CD4-positive, alpha-beta T cell treated with Interleukin-17A for 1 hour (primary cell): ENCODE measurements around the gene SFT2D3.

Source experiments
- DNase-seq: peaks from one replicate; pipeline ENCODE4 v3.0.0-alpha.2; 2020

The SFT2D3 gene

DNA sequence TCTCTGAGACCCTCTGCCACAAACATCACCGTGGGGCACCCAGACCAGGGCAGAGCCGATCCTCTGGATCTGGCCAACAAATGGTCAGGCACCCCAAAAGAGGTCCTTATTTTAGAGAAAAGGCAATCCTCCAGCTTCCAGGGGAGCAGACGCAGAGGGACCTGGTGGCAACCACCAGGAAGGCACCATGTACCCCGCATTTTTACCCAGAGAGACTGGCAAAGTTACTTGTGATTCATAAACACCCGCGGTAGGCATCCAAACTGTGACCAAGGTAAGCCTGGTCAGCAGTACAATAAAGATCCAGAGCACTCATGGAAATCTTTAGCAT lies 36.4 kb upstream of the SFT2D3 start:
- DNase-seq = no peak

DNA sequence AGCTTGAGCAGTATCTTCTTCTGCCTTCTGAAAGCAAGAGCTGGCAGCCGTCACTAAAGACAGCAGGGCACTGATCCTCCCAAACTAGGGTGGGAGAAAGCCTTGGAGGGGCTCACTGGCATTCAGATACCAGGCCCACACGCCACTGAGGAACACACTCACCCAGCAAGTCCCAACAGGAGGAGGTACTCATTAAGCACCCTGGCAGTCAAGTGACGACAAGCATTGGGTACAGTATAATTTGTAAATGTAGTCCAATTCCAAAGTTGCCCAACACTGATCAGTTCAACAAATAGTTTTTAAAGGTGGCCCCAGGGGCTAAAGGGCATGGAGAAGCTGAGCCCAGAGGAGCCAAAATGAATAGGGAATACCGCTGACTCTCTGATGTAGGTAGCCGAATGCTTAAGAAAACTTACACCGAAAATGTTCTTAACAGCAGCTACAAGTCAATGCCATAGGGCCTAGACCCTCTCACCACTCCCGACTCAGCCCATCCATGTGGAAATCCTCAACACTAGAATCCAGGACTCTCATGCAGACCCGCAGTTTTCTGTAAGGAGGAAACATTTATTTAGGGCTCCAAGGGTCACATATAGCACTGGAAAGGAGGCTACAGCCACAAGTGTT lies 35.9 kb upstream of the SFT2D3 start:
- no peak for DNase-seq

DNA sequence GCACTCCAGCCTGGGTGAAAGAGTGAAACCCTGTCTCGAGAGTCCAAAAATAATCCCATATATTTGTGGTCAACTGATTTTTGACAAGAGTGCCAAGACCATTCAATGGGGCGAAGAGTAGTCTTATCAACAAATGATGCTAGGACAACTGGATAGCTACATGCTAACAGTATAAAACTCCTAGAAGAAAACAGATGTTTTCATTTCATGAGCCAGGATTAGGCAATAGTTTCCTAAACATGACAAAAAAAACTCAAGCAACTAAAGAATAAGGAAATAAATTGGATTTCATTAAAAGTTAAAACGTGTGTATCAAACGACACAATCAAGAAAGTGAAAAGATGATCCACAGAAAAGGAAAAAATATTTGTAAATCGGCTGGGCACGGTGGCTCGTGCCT lies 32.2 kb upstream of the SFT2D3 start:
- DNase-seq = no peak

DNA sequence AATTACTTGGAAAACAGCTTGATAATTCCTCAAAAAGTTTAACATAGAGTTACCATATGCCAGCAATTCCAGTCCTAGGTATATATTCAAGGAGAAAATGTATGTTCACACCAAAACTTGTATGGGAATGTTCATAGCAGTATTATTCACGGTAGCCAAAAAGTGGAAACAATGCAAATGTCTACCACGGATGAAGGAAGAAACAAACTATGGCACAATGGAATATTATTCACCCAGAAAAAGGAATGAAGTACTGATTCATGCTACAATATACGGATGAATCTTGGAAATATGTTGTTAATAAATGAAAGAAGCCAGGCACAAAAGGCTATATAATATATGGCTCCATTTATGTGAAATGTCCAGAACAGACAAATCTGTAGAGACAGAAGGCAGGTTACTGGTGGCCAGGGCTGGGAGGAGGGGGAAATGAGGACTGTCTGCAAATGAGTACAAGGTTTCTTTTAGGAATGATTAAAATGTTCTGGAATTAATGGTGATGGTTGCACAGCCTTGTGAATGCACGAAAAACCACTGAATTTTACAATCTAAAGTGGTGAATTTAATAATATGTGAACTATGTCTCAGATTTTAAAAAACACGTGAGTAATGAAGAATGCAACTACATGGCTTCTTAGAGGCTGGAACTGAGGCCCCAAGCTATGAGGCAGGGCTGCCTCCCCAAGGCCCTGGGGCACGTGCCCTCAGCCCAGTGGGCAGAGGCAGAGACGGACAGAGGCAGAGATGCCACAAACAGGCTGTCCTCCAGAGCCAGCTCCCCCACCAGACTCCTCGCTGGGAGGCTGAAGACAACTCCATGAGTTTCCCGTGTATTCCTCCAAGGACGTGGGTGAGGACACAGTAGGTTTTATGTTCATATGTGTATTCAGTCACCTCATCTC lies 31.0 kb upstream of the SFT2D3 start:
- DNase-seq = no peak

DNA sequence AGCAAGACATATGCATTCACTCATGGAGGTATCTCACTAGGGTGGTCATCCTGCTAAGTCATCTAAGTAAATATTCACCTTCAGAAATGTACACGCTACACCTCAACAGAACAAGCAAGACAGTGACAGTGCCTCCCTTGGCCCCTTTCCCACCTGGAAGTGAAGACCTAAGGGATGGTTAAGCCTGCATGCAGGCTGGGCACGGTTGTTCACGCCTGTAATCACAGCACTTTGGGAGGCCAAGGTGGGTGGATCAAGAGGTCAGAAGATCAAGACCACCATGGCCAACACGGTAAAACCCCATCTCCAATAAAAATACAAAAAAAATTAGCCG lies 30.4 kb upstream of the SFT2D3 start:
- DNase-seq = no peak

DNA sequence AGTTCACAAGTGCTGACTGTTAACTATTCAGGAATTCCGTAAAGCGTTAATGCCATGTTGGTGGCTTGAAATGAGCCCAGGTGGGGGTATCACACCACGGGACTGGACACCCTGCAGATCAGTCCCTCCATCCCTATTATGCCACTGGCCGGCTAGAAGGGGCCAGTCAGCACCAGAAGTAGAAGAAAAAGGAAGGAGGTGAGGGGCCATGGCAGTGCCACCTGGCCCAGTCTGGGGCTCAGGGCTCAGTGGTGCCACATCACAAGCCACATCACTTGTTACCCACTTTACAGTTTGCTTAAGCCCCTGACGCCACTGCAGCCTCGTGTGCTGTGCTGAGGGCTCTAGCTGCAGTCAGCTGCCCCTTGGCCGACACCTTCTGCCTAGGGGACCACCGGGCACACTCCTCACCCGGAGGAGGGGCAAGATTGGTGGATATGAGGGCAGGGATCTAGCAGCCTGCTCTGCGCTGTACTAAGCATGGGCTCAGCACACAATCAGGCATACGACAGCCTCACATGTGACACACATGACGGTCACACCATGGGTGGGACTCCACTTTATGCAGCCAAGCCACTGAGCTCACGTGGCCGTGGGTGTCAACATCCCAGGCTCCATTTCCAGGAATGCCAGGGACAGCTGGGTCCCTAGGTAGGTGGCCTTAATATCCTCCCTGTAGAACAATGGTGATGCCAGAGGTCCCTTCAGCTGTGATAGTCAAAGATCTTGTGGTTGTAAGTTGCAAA lies 29.6 kb upstream of the SFT2D3 start:
- no peak for DNase-seq

DNA sequence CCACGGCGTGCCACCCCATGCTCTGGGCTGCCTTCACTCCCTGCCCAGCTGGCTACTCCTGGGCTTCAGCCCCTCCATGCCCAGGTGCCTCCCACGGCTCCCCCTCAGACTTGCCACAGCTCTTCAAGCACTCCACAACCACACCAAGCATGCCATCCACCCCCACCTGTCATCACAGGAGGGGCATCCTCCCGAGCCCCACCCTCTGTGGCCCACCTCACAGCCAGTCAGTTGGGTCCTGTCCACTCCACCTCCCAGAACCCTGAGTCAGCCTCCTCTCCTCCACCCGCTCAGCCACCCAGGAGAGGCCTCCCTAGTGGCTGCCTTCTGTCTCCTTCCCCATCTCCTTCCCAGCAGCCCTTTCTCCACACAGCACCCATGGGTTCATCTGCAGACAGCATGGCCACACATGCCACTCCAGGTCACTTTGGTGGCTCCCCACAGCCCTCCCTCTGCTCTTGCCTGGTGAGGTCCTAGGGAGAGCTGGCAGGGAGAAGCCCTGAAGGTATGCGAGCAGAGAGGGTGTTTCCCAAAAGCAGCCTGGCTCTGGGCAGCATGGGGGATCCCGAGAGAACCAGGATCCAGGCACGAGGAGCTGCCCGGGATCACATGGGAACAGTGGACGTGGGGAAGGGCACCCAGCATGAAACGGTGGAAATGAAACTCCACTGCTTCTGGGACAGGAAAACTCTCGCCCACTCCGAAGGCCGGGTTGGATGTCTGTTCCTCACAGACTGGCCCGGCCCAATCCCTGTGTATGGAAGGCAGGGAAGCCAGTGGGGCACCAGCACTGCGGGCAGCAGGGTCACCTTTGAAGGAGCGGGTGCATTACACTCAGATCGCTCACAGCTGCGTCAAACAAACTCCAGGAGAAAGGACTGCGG lies 28.7 kb upstream of the SFT2D3 start:
- DNase-seq = no peak

DNA sequence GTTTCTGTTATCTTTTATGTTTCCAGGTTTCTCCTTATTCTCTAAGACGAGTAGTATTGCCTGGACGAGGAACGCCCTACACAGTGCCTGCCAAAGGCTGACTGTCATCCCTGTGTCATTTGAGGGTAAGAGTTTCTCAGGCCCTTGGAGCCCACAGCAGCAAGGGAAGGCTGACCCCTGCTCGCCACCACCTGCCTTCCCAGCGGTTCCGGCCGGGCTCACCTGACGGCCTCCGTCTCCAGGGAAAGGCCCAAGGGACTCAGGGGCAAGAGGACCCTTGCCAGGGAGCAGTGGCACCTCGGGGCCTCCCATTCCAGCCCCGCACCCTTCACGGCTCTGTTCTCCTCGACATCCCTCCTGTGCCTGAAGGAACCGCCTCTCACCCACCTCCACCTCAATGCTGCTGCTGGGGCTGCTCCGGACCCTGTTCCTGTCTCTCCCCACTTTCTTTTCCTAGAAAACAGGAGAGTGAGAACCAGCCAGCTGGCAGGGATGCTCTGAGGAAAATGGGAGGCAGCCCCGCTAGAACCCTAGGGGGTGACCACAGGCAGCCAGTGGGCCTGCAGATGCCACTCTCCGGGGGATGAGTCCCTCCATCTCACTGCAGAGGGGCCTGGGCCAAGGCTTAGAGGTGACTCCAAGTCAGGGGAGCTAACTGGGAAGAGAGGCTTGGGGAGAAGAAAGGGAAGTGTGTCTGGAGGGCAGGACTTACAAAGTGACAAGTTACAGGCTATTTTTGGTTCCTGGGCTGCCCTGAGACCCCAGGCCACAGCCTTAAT lies 27.8 kb upstream of the SFT2D3 start:
- DNase-seq = no peak

DNA sequence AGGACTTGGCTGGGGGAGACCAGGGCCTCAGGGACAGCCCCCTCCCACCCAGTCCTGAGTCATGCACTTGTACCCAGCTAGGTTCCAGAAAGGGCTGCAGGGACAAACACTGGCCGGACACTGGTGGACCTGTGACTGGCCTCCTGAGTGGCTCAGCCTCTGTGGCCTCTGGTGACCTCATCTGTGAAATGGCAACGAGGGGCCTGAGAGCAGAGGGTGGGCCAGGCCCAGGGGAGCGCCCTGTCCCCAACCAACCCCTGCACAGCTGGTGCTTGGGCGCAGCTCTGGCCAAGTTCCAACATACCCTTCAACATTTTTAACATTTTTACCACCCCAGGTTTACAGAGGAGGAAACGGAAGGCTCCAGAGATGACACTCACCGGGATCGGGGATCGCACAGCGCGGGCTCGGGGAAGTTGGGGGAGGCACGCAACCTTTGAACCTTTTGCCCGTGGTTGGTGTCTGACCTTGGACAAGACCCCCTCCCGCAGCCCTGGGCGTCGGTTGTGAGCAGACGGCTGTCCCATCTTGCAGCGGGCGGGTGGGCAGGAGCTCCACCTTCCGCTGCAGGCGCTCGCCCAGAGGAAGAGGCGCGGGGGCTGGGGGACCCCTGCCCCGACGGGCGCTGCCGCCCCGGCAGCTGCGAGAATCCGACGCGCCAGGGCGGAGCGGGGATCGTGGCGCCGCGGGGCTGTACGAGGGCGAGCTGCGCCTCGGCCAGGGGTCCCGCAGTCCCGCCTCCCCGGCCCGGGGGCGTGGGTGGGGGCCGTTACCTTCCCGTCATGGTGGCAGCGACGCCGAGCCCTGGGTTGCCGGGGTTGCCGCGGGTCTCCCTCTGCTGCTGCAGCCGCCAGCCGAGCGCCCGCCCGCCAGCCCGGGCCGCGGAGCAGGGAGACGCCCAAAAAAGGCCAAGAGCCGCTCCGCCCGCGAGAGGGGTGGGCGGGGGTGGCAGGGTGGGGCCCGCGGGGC lies 26.8 kb upstream of the SFT2D3 start:
- DNase-seq = no peak

DNA sequence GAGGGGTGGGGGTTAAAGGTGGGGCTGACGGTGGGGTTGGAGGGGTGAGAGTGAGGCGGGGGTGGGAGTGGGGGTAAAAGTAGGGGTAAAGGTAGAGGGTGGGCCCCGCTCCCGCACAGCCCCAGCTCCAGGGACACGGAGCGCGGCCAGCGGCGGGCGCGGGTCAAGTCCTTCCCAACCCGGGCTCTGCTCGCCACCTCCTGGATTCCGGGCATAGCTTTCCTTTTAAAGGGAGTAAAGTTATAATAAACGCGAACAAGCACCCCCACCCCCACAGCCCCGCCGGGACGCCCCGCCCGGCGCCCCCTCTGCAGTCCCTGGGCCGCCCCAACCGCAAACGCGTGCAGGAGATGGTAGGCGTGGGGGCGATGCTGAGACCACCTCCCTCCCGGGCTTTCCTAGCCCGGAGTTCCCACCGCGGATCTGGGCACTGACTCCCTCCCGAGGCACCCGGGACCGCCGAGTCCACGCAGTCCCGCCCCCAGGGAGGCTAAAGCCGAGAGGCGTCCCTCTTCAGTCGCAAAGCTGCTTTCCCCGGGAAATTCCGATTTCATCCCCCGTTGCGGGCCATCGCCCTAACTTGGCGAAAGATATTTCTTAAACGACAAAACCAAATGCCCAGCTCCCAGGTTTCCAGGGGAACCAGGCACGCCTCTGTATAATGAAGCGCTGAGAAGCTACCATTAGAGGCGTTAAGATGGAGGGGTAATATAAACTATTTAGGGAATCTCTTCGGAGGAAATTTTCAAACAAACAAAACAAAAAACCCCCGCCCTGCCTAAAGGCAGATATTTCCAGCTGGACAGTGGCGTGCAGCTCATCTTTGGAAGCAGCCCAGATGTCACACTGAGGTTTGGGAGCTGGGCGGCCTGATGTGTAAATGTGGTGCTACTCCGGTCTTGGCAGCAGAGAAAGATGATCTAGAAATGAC lies 25.7 kb upstream of the SFT2D3 start, which contains the start of gene LIMS2:
LIMS2 (minus strand) TSS at position 200 of the 931 bp plus-strand sequence. CDS start 506 bp downstream, outside the sequence.
- no peak for DNase-seq

DNA sequence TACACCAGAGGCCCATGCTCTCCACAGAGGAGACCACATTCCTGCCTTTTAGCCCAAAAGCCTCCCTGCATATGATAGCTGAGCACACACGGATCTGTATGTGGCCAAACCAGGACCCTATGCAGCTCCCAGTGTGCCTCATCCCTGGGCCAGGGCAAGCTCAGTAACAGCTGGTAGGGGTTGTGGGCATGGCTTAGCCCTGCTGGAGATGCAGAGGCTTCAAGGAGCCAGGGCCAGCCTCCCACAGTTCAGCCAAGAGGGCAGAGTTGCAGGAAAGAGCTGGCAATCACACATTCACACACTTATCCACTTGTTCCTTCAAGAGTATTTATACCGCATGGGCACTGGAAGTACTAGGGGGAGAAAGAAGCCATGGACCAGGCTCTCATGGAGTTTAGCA lies 24.4 kb upstream of the SFT2D3 start:
- no peak for DNase-seq

DNA sequence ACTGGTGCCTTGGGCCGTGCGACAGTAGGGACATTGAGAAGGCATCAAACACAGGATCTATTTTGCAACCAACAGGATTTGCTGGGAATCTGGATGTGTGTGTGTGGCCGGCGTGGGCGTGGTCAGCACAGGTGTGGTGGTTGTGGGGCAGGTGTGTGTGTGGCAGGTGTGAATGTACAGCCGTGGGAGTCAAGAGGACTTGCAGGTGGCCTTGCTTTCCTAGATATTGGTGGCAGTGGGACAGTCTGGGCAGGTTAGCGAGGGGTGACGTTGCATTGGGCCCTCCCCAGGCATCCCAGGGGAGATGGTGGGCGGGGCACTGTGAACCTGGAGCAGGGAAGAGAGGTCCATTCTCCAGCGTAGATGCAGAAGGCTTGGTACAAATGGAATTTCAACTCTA lies 22.8 kb upstream of the SFT2D3 start:
- DNase-seq = no peak

DNA sequence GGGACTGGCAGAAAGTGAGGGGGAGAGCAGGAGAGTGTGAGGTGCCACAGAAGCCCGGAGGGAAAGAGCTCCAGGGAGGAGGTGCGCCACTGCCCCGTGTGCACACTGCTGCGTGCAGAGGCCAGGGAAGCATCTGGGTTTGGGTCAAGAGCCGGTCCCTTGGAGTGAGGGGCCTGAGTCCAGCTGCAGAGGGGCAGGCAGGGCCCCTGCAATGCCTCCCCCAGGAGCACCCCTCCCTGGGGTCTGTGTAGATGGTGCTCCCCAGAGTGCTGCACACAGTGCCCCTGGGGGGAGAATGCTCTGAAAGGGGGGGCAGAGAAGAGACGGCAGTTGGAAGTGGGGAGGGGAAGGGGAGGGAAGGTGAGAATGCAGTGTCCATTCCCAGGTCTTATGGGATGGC lies 22.3 kb upstream of the SFT2D3 start:
- DNase-seq = no peak

DNA sequence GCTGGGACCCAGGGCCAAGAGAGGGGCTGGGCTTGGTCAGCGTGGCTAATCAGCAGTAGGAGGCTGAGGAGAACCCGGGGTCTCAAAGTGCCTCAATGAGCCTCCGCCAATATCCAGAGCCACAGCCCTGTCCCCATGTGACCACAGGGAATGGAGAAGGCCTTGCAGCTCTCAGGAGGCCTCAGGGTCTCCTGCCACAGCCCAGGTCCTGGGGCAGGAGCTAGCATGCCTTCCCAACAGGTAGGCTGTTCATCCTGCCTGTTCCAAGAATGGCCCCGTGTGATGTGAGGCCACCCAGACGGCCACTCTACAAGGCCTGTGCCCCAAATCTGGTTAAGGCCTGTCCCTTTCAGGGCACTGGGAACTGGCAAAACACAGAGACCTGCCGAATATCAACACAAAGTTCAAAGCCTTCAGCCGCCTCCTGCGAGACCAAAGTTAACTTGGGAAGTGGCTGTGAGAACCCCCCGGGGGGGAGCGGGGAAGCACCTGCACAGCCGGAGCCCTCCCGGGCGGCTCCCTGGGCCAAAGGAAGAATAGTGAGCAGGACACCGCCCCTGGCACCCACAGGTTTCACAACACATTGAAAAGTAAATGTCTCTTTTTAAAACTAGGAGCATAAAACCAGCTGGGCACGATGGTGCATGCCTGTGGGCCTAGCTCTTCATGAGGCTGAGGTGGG lies 21.5 kb upstream of the SFT2D3 start:
- no peak for DNase-seq

DNA sequence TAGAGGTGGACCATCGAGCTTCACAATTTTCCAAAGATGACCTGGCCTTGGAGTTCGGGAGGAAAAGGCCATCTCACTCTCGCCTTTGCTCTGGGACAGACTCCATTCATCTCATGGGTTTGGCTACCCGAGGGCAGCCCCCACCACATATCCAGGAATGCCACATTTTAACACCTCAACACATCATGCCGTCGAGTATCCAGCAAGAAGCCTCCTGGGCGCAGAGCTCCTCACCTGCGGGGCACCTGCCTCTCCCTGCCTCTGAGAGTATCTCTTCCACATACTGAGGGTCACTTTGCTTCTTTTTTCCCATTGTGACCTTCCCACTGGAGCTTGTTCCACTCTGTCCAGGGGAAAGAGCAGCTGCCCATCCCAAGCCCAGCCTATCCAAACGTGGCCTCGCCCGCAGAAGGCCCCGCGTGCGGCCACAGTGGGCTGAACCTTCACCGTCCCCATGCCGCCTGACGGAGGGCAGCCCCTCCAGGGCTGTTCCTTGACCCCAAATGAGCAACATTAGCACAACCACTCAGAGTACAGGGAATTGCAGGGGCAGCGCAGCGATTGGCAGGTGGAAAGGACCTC lies 20.5 kb upstream of the SFT2D3 start:
- DNase-seq = no peak

DNA sequence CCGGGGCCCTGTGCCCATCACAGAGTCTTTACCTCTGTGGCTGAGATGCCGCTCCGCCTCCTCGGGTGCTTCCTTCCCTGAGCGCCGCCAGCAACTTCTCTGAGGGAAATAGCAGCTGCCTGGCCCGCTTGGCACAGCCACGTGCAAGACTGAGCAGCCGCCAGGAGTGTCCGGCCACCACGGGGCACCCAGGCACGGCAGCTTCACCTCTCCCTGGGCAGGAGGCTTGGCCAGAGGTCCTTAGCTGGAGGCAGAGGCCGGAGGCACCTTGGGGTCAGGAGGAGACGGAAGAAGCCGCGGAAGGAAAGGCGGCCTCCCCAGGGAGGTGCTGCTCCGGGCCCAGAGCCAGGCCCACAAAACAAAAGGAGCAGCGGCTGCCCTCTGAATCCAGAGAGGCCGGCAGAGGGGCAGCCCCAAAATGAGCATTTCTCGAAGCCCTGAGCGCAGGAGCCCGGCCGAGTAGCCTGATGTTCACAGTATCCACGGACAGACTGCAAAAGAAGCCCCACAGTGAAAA lies 20.0 kb upstream of the SFT2D3 start:
- no peak for DNase-seq

DNA sequence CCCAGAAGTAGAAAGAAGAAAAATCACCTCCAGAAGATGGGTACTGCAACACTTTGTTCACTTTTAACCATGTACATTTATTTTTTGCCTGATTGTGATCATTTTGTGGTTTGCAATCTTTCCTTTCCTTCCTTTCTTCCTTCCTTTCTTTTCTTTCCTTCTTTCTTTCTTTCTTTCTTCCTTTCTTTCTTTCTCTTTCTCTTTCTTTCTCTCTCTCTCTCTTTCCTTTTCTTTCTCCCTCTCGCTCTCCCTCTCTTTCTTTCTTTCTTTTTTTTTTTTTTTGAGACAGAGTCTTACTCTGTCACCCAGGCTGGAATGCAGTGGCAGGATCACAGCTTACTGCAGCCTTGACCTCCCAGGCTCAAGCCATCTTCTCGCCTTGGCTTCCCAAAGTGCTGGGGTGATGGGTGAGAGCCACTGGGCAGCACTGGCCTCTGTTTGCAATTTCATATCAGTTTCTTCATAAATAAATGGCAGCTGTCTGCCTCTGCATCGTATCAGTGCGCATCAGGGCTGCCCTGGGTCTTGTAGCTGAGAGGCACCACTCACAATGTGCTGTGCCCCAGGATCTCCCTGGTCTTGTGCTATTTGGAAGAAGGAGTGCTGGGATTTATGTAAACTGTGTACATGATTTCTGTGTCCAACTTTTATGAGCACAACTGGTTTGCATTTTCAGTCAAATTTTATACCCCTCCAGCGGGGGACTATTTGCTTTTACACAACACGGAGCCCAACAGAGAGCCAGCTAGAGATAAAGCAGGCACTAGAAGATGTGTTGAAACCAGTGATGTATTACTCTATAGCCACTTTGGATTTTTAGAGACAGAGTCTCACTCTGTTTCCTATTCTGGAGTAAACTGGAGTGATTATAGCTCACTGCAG lies 19.1 kb upstream of the SFT2D3 start:
- no peak for DNase-seq
